K562 (cell line): ENCODE measurements around the gene FASTK. TPM values are rescaled to one million over a fixed set of nuclear protein-coding genes. Genes with fewer than 3 reads are reported as not detected.

Experiments used
- CBFA2T2 ChIP-seq: fragments of 450-650 bp; conservative IDR thresholded peaks from 2 replicates; pipeline ENCODE4 v1.6.1; 2017; ENCODE audit warnings: mild to moderate bottlenecking
- CBFA2T3 ChIP-seq: fragments of 450-650 bp; IDR thresholded peaks from 2 replicates; pipeline ENCODE4 v1.6.1; 2017
- CBX3 ChIP-seq, 2 experiments: IDR thresholded peaks; 1 replicate in 1 of 2; 2 replicates in 1 of 2; pipeline ENCODE4 v1.6.1; 2012; ENCODE audit warnings: inconsistent platforms in 2 of 2, low read length in 2 of 2, borderline replicate concordance in 1 of 2, control low read depth in 1 of 2
- JUN ChIP-seq, 2 experiments: sonication (generic) in 1 of 2; formaldehyde crosslinking in 1 of 2; IDR thresholded peaks; 2 replicates each; pipeline versions ENCODE4 v1.6.1 to v1.8.0; 2012 to 2022; ENCODE audit warnings: borderline replicate concordance in 2 of 2, mild to moderate bottlenecking in 2 of 2, improper control_type of control experiment in 1 of 2, low read depth in 1 of 2, low read length in 1 of 2, missing genetic modification reagents in 1 of 2
- KLF1 ChIP-seq: fragments of 450-650 bp; IDR thresholded peaks from 2 replicates; pipeline ENCODE4 v1.6.1; 2016; ENCODE audit warnings: missing genetic modification characterization, missing compliant biosample characterization
- PCBP2 ChIP-seq: fragments of 200-400 bp; formaldehyde crosslinking; IDR thresholded peaks from 2 replicates; pipeline ENCODE4 v1.6.1; 2018; ENCODE audit warnings: low read length, low read depth, mild to moderate bottlenecking, moderate library complexity; ENCODE audit not compliant: poor library complexity, severe bottlenecking
- SAFB ChIP-seq: fragments of 200-400 bp; formaldehyde crosslinking; IDR thresholded peaks from 2 replicates; pipeline ENCODE4 v1.6.1; 2017; ENCODE audit warnings: low read depth, low read length, borderline replicate concordance
- SIN3B ChIP-seq: fragments of 450-650 bp; IDR thresholded peaks from 2 replicates; pipeline ENCODE4 v1.6.1; 2017; ENCODE audit warnings: low read depth, mild to moderate bottlenecking, moderate library complexity
- SNRNP70 ChIP-seq: fragments of 200-400 bp; formaldehyde crosslinking; optimal IDR thresholded peaks from 2 replicates; pipeline ENCODE3; 2017; ENCODE audit warnings: low read depth, low read length
- ZNF668 ChIP-seq: fragments of 250-450 bp; sonication (Bioruptor Pico); IDR thresholded peaks from 2 replicates; pipeline ENCODE4 v1.8.0; 2022; ENCODE audit warnings: mild to moderate bottlenecking, inconsistent platforms
- polyA plus RNA-seq, 8 experiments: library from polyadenylated mRNA; depleted of rRNA in 4 of 8; stranded (reverse) in 5 of 8; unstranded in 3 of 8; fragments of >200 nt; fragmentation: Nextera tagmentation in 2 of 8; fragmentation: Illumina TruSeq in 1 of 8; extraction: Ambion mirVana in 2 of 8; extraction: Trizol in 1 of 8; gene quantifications; 2 replicates each; pipeline versions ENCODE4 v1.2.1 to v1.2.3, GENCODE V29; 2011 to 2014; ENCODE audit warnings: inconsistent platforms in 1 of 8, missing spikeins in 1 of 8
- total RNA-seq, 7 experiments: library from RNA; depleted of rRNA in 6 of 7; stranded (reverse); fragments of >200 nt in 6 of 7; fragmentation: Illumina TruSeq in 2 of 7; extraction: Trizol in 2 of 7; gene quantifications; 2 replicates each; pipeline versions ENCODE4 v1.2.1 to v1.2.3, GENCODE V29; 2011 to 2021; ENCODE audit warnings: low replicate concordance in 1 of 7
- TF ChIP-seq, protein P1 (sequence below): fragments of 200-800 bp; sonication (Bioruptor generic); IDR thresholded peaks from 2 replicates; pipeline ENCODE4 v1.6.1; 2016; ENCODE audit warnings: missing genetic modification characterization, missing compliant biosample characterization
- TF ChIP-seq, protein P2 (sequence below), 2 experiments: fragments of 450-650 bp; formaldehyde crosslinking in 1 of 2; IDR thresholded peaks; 2 replicates each; pipeline versions ENCODE4 v1.4.0 to v1.6.1; 2014 to 2020; ENCODE audit warnings: mild to moderate bottlenecking in 2 of 2, borderline replicate concordance in 1 of 2, low read depth in 1 of 2

FASTK gene
- total and polyA plus RNA-seq, 9 of the 15 experiments (the other 6 are each of a cell fraction or from before 2014, with no cell fraction given) = 0.51 to 150 (median 48.2) TPM

DNA sequence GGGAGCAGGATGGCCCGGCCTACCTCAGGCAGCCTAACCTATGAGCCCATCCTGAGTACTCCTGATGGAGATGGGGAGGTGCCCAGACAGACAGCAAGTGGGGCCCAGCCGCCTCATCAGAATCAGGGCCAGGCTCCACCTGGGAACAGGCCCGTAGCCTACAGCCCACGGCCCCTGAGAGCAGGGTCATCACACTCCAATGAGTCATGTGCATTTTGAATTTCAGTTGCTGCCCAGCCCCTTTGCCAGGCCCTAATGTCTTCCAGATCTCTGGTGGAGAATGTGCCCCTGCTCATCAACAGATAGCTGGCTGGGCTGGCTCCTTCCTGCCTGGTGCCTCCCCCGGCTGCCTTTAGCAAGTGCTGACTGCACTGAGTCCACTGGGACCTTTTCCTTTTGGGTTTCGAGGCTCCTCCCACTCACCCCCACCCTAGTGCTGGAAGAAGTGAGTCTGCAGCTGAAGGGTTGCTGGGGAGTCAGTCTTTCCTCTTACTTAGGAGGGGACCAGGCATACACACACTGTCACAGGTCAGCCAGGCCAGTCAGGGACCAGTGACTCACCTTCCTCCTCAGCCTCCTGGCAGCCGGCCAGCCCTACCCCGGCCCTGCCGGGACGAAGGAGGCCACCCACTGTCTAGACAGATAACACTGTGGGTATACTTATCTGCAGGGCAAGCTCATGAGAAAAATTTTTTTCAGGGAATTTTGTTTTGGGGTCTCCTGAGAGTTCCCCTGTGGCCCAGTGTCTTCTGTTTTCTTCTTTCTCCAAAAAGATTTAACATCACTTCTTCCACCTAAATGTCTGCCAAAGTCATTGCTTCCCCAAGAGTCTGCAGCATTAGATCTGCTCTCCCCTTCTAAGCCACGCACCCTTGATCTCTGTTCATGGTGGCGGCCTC lies 41.4 kb downstream of the FASTK start (continued):
- TF ChIP-seq, protein P1, sequence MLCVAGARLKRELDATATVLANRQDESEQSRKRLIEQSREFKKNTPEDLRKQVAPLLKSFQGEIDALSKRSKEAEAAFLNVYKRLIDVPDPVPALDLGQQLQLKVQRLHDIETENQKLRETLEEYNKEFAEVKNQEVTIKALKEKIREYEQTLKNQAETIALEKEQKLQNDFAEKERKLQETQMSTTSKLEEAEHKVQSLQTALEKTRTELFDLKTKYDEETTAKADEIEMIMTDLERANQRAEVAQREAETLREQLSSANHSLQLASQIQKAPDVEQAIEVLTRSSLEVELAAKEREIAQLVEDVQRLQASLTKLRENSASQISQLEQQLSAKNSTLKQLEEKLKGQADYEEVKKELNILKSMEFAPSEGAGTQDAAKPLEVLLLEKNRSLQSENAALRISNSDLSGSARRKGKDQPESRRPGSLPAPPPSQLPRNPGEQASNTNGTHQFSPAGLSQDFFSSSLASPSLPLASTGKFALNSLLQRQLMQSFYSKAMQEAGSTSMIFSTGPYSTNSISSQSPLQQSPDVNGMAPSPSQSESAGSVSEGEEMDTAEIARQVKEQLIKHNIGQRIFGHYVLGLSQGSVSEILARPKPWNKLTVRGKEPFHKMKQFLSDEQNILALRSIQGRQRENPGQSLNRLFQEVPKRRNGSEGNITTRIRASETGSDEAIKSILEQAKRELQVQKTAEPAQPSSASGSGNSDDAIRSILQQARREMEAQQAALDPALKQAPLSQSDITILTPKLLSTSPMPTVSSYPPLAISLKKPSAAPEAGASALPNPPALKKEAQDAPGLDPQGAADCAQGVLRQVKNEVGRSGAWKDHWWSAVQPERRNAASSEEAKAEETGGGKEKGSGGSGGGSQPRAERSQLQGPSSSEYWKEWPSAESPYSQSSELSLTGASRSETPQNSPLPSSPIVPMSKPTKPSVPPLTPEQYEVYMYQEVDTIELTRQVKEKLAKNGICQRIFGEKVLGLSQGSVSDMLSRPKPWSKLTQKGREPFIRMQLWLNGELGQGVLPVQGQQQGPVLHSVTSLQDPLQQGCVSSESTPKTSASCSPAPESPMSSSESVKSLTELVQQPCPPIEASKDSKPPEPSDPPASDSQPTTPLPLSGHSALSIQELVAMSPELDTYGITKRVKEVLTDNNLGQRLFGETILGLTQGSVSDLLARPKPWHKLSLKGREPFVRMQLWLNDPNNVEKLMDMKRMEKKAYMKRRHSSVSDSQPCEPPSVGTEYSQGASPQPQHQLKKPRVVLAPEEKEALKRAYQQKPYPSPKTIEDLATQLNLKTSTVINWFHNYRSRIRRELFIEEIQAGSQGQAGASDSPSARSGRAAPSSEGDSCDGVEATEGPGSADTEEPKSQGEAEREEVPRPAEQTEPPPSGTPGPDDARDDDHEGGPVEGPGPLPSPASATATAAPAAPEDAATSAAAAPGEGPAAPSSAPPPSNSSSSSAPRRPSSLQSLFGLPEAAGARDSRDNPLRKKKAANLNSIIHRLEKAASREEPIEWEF (CRISPR knock-in tag) = no peak
- TF ChIP-seq, protein P2, sequence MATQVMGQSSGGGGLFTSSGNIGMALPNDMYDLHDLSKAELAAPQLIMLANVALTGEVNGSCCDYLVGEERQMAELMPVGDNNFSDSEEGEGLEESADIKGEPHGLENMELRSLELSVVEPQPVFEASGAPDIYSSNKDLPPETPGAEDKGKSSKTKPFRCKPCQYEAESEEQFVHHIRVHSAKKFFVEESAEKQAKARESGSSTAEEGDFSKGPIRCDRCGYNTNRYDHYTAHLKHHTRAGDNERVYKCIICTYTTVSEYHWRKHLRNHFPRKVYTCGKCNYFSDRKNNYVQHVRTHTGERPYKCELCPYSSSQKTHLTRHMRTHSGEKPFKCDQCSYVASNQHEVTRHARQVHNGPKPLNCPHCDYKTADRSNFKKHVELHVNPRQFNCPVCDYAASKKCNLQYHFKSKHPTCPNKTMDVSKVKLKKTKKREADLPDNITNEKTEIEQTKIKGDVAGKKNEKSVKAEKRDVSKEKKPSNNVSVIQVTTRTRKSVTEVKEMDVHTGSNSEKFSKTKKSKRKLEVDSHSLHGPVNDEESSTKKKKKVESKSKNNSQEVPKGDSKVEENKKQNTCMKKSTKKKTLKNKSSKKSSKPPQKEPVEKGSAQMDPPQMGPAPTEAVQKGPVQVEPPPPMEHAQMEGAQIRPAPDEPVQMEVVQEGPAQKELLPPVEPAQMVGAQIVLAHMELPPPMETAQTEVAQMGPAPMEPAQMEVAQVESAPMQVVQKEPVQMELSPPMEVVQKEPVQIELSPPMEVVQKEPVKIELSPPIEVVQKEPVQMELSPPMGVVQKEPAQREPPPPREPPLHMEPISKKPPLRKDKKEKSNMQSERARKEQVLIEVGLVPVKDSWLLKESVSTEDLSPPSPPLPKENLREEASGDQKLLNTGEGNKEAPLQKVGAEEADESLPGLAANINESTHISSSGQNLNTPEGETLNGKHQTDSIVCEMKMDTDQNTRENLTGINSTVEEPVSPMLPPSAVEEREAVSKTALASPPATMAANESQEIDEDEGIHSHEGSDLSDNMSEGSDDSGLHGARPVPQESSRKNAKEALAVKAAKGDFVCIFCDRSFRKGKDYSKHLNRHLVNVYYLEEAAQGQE (IDR thresholded peaks at IDR 0.05; ENCODE audit: borderline replicate concordance) = peak; percentile 87
- TF ChIP-seq, protein P2 (CRISPR knock-in tag; IDR thresholded peaks at IDR 0.05; ENCODE audit: low read depth) = no peak
- no peak for TF ChIP-seq SIN3B
- TF ChIP-seq ZNF668 = 0 out of 2 replicates have a peak, but pooled peaks have one; percentile 40
- no peak for TF ChIP-seq KLF1 (tag)
- TF ChIP-seq CBFA2T3 = peak; percentile 95
- no peak for TF ChIP-seq SNRNP70
- peak; percentile 90 for TF ChIP-seq CBFA2T2
- peak; percentile 99 for TF ChIP-seq JUN (IDR thresholded peaks at IDR 0.05; ENCODE audit: borderline replicate concordance, low read depth, low read length)
- TF ChIP-seq JUN (CRISPR knock-in tag; IDR thresholded peaks at IDR 0.05; ENCODE audit: borderline replicate concordance) = peak; percentile 91; the same call in 1 of the 2 replicates
- no peak for TF ChIP-seq SAFB
- no peak for TF ChIP-seq PCBP2
- TF ChIP-seq CBX3 (IDR thresholded peaks at IDR 0.05; ENCODE audit: borderline replicate concordance in 1 of 2, low read length in 2 of 2) = peak in 1 of 2 experiments; percentile 43; a peak in 1 of 3 replicates
